Lung (tissue), 12 donors: ENCODE measurements around the gene MAML3. TPM values are rescaled to one million over a fixed set of nuclear protein-coding genes. Genes with fewer than 3 reads are reported as not detected.

Experiments used
- ATAC-seq: fragments of 200-7000 bp; cut with Tn5 transposase; one replicate; pipeline ENCODE4 v1.9.1; 2020; ENCODE audit warnings: moderate number of reproducible peaks; ENCODE audit not compliant: insufficient read depth, low FRiP score
- DNase-seq, 3 donors: peaks; one replicate each; pipeline ENCODE4 v3.0.0-alpha.2; 2013 to 2017
- H3K27ac ChIP-seq, 2 donors: one replicate each; pipeline ENCODE4 v1.5.1; 2013; ENCODE audit warnings: mild to moderate bottlenecking in 2 of 2, moderate library complexity in 2 of 2, control low read depth in 1 of 2, inconsistent platforms in 1 of 2, low read depth in 1 of 2, low read length in 1 of 2
- H3K27me3 ChIP-seq, 3 donors: one replicate each; pipeline ENCODE4 v1.5.1; 2013; ENCODE audit warnings: low read length in 2 of 3; ENCODE audit not compliant: control insufficient read depth in 3 of 3, insufficient read depth in 3 of 3
- H3K36me3 ChIP-seq, 4 donors: one replicate each; pipeline ENCODE4 v1.5.1; 2013; ENCODE audit warnings: low read length in 4 of 4, mild to moderate bottlenecking in 1 of 4, moderate library complexity in 1 of 4; ENCODE audit not compliant: control insufficient read depth in 4 of 4, insufficient read depth in 4 of 4
- H3K4me1 ChIP-seq, 5 donors: one replicate each; pipeline ENCODE4 v1.5.1; 2013; ENCODE audit warnings: low read length in 5 of 5, mild to moderate bottlenecking in 2 of 5, moderate library complexity in 1 of 5; ENCODE audit not compliant: control insufficient read depth in 5 of 5, insufficient read depth in 5 of 5
- H3K4me3 ChIP-seq: one replicate; pipeline ENCODE4 v1.5.1; 2013; ENCODE audit warnings: mild to moderate bottlenecking, control low read depth, moderate library complexity
- H3K9ac ChIP-seq, 2 donors: one replicate each; pipeline ENCODE4 v1.5.1; 2013; ENCODE audit warnings: low read length in 2 of 2, control low read depth in 1 of 2; ENCODE audit not compliant: insufficient read depth in 1 of 2
- H3K9me3 ChIP-seq, 4 donors: one replicate each; pipeline ENCODE4 v1.5.1; 2013; ENCODE audit warnings: low read length in 3 of 4, mild to moderate bottlenecking in 1 of 4, moderate library complexity in 1 of 4; ENCODE audit not compliant: control insufficient read depth in 4 of 4, insufficient read depth in 3 of 4
- WGBS, 2 donors: extraction: QIAGEN DNeasy Blood & Tissue Kit; methylation state at CpG; one replicate each; pipeline ENCODE4 v1.1.7; 2013; 5-methylcytosine and 5-hydroxymethylcytosine counted together
- polyA plus RNA-seq, 2 donors: library from polyadenylated mRNA; stranded (reverse); fragments of 200-250 nt; gene quantifications; one replicate each; pipeline ENCODE4 v1.2.1, GENCODE V29; 2013
- total RNA-seq, 2 donors: library from RNA; depleted of rRNA in 1 of 2; stranded (reverse); fragments of >200 nt in 1 of 2; gene quantifications; one replicate each; pipeline ENCODE4 v1.2.1, GENCODE V29; 2014 to 2021
- TF ChIP-seq, protein P1 (sequence below): IDR thresholded peaks from 2 replicates; pipeline ENCODE4 v1.5.1; 2012; ENCODE audit warnings: mild to moderate bottlenecking; ENCODE audit errors: control extremely low read depth, extremely low read depth
- donor health status: control.
- donor health status: control.
- donor health status: Bipolar disorder and iron deficiency.
- donor health status: healthy.
- donor health status: DM: yes; HTN: yes; CAD: no.

Gene MAML3
- total and polyA plus RNA-seq, 4 donors: 3.0 to 16.4 (median 8.5) TPM

DNA sequence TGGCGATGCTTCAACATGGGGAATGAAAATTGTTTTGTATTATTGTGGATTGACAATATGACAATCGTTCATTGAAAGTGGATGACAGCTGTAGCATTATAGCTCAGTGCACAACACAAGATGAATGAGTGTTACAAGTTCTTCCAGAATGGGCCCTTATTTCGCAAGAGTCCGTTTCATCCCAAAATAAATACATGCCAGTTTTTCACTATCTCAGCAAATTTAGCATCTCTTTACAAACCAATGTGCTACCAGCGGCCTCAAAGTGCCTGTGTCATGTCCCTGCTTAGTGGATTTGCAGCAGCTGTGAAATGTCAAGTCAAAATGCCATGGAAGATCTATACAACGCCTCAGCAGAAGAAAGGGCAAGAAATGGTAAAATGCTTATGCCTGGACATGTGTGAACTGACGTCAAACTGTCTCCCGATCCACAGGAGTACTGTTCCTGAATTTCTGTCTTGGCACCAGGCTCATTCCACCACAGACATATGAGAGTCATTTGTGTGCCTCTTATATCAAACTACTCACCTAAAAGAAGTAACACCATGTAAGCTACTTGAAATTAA is 109.6 kb downstream of the MAML3 start:
- ATAC-seq: peak; percentile 35
- TF ChIP-seq, protein P1, sequence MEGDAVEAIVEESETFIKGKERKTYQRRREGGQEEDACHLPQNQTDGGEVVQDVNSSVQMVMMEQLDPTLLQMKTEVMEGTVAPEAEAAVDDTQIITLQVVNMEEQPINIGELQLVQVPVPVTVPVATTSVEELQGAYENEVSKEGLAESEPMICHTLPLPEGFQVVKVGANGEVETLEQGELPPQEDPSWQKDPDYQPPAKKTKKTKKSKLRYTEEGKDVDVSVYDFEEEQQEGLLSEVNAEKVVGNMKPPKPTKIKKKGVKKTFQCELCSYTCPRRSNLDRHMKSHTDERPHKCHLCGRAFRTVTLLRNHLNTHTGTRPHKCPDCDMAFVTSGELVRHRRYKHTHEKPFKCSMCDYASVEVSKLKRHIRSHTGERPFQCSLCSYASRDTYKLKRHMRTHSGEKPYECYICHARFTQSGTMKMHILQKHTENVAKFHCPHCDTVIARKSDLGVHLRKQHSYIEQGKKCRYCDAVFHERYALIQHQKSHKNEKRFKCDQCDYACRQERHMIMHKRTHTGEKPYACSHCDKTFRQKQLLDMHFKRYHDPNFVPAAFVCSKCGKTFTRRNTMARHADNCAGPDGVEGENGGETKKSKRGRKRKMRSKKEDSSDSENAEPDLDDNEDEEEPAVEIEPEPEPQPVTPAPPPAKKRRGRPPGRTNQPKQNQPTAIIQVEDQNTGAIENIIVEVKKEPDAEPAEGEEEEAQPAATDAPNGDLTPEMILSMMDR: no peak
- peak; percentile 79 to 93 (median 91) for DNase-seq
- Histone ChIP-seq H3K9me3 (no peaks in the 10 kb centered on the region), H3K36me3 (no peaks in the 10 kb centered on the region), H3K4me1 (peaks cover 6 to 67% (median 24%) of the 10 kb centered on the region in 5 donors), H3K9ac (peak overlapping the region in 1 of 2 donors; percentile 8), H3K27ac (no peak overlapping the region), H3K4me3 (no peak overlapping the region), H3K27me3 (no peaks in the 10 kb centered on the region)
- 59 to 60% methylated on average over 8 of the region's 8 CpGs for WGBS, 2 donors

DNA sequence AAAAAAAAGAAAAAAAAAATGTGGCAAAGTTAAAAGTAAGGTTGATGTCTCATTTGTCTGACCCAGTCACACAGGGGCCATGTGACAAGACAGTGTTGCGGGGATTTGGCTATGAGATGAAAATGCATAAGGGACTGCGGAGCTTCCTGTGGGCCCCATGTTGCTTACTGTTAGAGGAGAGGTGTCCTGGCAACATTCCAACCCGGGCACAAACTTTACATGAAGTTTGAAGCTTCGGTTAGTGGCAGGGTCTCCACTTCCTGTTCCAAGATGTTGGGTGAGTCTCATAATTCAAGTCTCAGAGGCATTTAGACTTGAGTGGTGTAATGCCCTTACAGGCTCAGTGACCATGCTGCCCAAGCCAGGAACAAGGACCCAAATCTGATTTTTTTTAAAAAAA is 111.3 kb downstream of the MAML3 start:
- no peaks in the 10 kb centered on the region for H3K36me3 ChIP-seq
- ATAC-seq: no peak
- peaks cover 3 to 49% (median 20%) of the 10 kb centered on the region in 5 donors for H3K4me1 ChIP-seq
- WGBS, 2 donors: 30 to 57% methylated on average over 4 of the region's 4 CpGs
- peak; percentile 34 to 51 (median 43) for DNase-seq
- H3K4me3 ChIP-seq: no peak overlapping the region
- H3K9ac ChIP-seq: no peak overlapping the region
- H3K9me3 ChIP-seq: no peaks in the 10 kb centered on the region
- TF ChIP-seq, protein P1: no peak
- H3K27me3 ChIP-seq: no peaks in the 10 kb centered on the region
- H3K27ac ChIP-seq: no peak overlapping the region

DNA sequence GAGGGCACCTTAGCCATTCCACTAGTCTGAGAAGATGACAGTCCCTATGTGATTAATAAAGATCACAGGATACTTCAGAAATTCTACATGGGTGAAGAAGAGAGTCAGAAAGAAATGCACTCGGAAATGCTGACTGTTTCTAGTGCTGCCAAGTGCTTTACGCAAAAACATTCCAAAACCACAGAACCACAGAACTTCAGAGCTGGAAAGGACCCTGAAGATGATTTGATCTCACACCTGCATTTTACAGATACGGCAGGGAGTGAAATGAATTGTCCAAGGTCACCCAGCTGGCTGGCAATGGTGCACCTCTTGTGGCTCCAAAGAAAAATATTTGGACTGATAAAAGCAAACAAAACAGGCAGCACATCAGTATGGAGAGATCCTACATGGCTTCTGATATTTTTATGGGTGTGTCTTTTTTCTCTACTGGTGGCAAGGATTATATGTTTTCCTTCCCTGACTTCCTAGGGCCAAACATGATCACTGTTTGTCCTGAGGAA is 115.9 kb downstream of the MAML3 start:
- no peak overlapping the region for H3K27ac ChIP-seq
- no peaks in the 10 kb centered on the region for H3K9me3 ChIP-seq
- peaks cover 0 to 2% (median 0%) of the 10 kb centered on the region in 4 donors for H3K36me3 ChIP-seq
- 45 to 59% methylated on average over 3 of the region's 3 CpGs for whole genome bisulfite sequencing, 2 donors
- TF ChIP-seq, protein P1: no peak
- no peak overlapping the region for H3K9ac ChIP-seq
- H3K4me1 ChIP-seq: peaks cover 0 to 7% (median 0%) of the 10 kb centered on the region in 5 donors
- no peak overlapping the region for H3K4me3 ChIP-seq
- DNase-seq: no peak
- peak; percentile 11 for ATAC-seq
- no peaks in the 10 kb centered on the region for H3K27me3 ChIP-seq
